A673 (cell line): Measurements from ENCODE around the gene MAPKAPK3. TPM values are rescaled to one million over a fixed set of nuclear protein-coding genes. Genes with fewer than 3 reads are reported as not detected.

Source experiments
- BruUV-seq: library from RNA; stranded (reverse); fragments of 400-500 nt; replicated peaks from 2 replicates; lab custom pipeline; 2021; lab: Mats Ljungman, UMichigan
- CTCF ChIA-PET: fragments of 300-600 bp; sonication (Branson Sonifier 250); formaldehyde crosslinking; loops from one replicate; lab custom pipeline; 2022; ENCODE audit warnings: antibody characterized with exemption; lab: Charles Lee
- POLR2A ChIA-PET: fragments of 300-600 bp; sonication (Branson Sonifier 250); formaldehyde crosslinking; loops from one replicate; lab custom pipeline; 2022; ENCODE audit warnings: antibody characterized with exemption; ENCODE audit not compliant: low non-redundant PET; lab: Charles Lee
- DNase-seq: peaks from one replicate; pipeline ENCODE4 v3.0.0-alpha.2; 2015; ENCODE audit warnings: low spot score
- H3K27ac ChIP-seq: fragments of 200-600 bp; sonication (generic); 2 replicates; pipeline ENCODE4 v1.5.1; 2016; ENCODE audit warnings: mixed run types, low read depth, mild to moderate bottlenecking, mixed read lengths, antibody characterized with exemption, low read length; ENCODE audit not compliant: poor library complexity, severe bottlenecking
- H3K27me3 ChIP-seq: fragments of 200-600 bp; sonication (generic); replicated peaks from 2 replicates; pipeline ENCODE4 v1.6.1; 2017; ENCODE audit warnings: mixed run types, low read depth, mild to moderate bottlenecking, mixed read lengths, antibody characterized with exemption, low read length; ENCODE audit not compliant: insufficient read depth, poor library complexity
- H3K36me3 ChIP-seq: fragments of 200-600 bp; sonication (generic); 2 replicates; pipeline ENCODE4 v1.6.1; 2016; ENCODE audit warnings: mixed run types, mild to moderate bottlenecking, mixed read lengths, antibody characterized with exemption, low read length; ENCODE audit not compliant: insufficient read depth, poor library complexity, severe bottlenecking
- H3K4me1 ChIP-seq: fragments of 200-600 bp; sonication (generic); 2 replicates; pipeline ENCODE4 v1.6.1; 2017; ENCODE audit warnings: mixed run types, mild to moderate bottlenecking, mixed read lengths, antibody characterized with exemption, low read length; ENCODE audit not compliant: insufficient read depth, poor library complexity, severe bottlenecking
- H3K4me3 ChIP-seq: fragments of 200-600 bp; sonication (generic); 2 replicates; pipeline ENCODE4 v1.5.1; 2016; ENCODE audit warnings: low read depth, mixed run types, mild to moderate bottlenecking, mixed read lengths, low read length; ENCODE audit not compliant: poor library complexity, severe bottlenecking
- H3K9me3 ChIP-seq: fragments of 200-600 bp; sonication (generic); 2 replicates; pipeline ENCODE4 v1.6.1; 2016; ENCODE audit warnings: mixed run types, low read depth, mild to moderate bottlenecking, mixed read lengths, antibody characterized with exemption, low read length; ENCODE audit not compliant: poor library complexity, severe bottlenecking
- CTCF ChIP-seq: fragments of 300-800, 200-600 bp; sonication (generic); conservative IDR thresholded peaks from 2 replicates; pipeline ENCODE4 v1.5.1; 2017; ENCODE audit warnings: low read depth, mild to moderate bottlenecking, antibody characterized with exemption, low read length, moderate library complexity, mixed read lengths
- EZH2 ChIP-seq: fragments of 200-600 bp; sonication (generic); IDR thresholded peaks from 2 replicates; pipeline ENCODE4 v1.6.1; 2017; ENCODE audit warnings: borderline replicate concordance, low read depth, mild to moderate bottlenecking, mixed read lengths, antibody characterized with exemption, low read length; ENCODE audit not compliant: poor library complexity, severe bottlenecking
- intact Hi-C: fragments of 100-400 bp; cut with micrococcal nuclease; formaldehyde crosslinking; loops from one replicate; pipeline ENCODE4 v1.10.0; 2022; ENCODE audit not compliant: unreplicated experiment
- total RNA-seq: library from RNA; stranded (reverse); gene quantifications from 2 replicates; pipeline ENCODE4 v1.2.3, GENCODE V29; 2021

MAPKAPK3 gene
- total RNA-seq, 1 experiment from 2014 or later, result 15.8 TPM

GRCh38 chr3:50649451-50649931 is 32.5 kb downstream of the MAPKAPK3 start:
- ChIA-PET CTCF (no interaction called here), POLR2A (no interaction called here)
- intact Hi-C loops, result no loop called here
- TF ChIP-seq EZH2 (no peak), CTCF (no peak)
- Histone ChIP-seq H3K4me3 (no peak overlapping the region), H3K36me3 (no peaks in the 10 kb centered on the region), H3K27ac (no peak overlapping the region), H3K9me3 (no peaks in the 10 kb centered on the region), H3K4me1 (no peaks in the 10 kb centered on the region), H3K27me3 (no peaks in the 10 kb centered on the region)
- no TSS peak for BruUV-seq
- DNase-seq, result no peak

GRCh38 chr3:50650018-50650417 is 33.1 kb downstream of the MAPKAPK3 start:
- BruUV-seq, result no TSS peak
- ChIA-PET POLR2A (no interaction called here), CTCF (no interaction called here)
- no peaks in the 10 kb centered on the region for H3K9me3 ChIP-seq
- DNase-seq, result no peak
- H3K4me1 ChIP-seq, result no peaks in the 10 kb centered on the region
- no peaks in the 10 kb centered on the region for H3K27me3 ChIP-seq
- no peak overlapping the region for H3K4me3 ChIP-seq
- intact Hi-C loops, result no loop called here
- TF ChIP-seq EZH2 (no peak), CTCF (no peak)
- H3K27ac ChIP-seq, result no peak overlapping the region
- no peaks in the 10 kb centered on the region for H3K36me3 ChIP-seq

DNA sequence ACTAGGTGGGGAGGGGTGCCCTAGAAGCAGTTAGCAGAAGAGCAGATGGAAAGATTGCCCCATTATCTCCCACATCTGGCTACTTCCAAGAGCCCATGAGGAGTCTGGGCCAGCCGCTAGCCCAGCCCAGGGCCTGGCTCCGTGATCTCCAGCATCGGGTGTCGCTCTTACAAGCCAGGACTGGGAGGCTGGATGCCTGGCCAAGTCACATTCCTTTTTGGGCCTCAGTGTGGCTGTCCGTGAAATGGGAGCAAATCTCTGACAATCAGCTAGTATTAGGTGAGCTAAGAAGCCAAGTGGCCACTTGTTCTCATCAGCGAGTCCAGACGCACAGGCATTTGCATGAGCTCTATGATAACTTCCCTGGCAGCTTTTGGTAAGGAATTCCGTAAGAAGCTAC is 34.5 kb downstream of the MAPKAPK3 start:
- intact Hi-C loops, result no loop called here
- no peak for TF ChIP-seq EZH2
- TF ChIP-seq CTCF, result no peak
- no TSS peak for BruUV-seq

More for the DNA sequence above, 34.5 kb downstream of the MAPKAPK3 start:
- Histone ChIP-seq H3K9me3 (no peaks in the 10 kb centered on the region), H3K4me3 (no peak overlapping the region), H3K4me1 (no peaks in the 10 kb centered on the region), H3K27me3 (no peaks in the 10 kb centered on the region), H3K27ac (no peak overlapping the region), H3K36me3 (no peaks in the 10 kb centered on the region)
- POLR2A ChIA-PET, result no interaction called here
- DNase-seq, result no peak
- CTCF ChIA-PET, result no interaction called here
